GM12864 (cell line): ENCODE measurements around the gene BAZ2B.

Experiments used
- DNase-seq: peaks from one replicate; pipeline ENCODE4 v3.0.0-alpha.2; 2011; ENCODE audit warnings: low read depth
- H3K4me3 ChIP-seq: 2 replicates; pipeline ENCODE4 v1.5.1; 2011; ENCODE audit warnings: mild to moderate bottlenecking, low read depth, low read length, control low read depth
- CTCF ChIP-seq: IDR thresholded peaks from 2 replicates; pipeline ENCODE4 v1.5.1; 2011; ENCODE audit warnings: low read depth, mild to moderate bottlenecking, moderate library complexity, low read length, control low read depth, inconsistent platforms; ENCODE audit errors: missing control alignments

The BAZ2B gene

GRCh38 chr2:159471340-159471739 is 145.0 kb downstream of the BAZ2B start:
- TF ChIP-seq CTCF: no peak
- no peak overlapping the region for H3K4me3 ChIP-seq
- no peak for DNase-seq

GRCh38 chr2:159468257-159468656 is 148.1 kb downstream of the BAZ2B start:
- no peak overlapping the region for H3K4me3 ChIP-seq
- DNase-seq: no peak
- no peak for TF ChIP-seq CTCF

GRCh38 chr2:159462961-159463360 is 153.4 kb downstream of the BAZ2B start:
- TF ChIP-seq CTCF: no peak
- H3K4me3 ChIP-seq: no peak overlapping the region
- DNase-seq: no peak

- H3K4me3 ChIP-seq: no peak overlapping the region
- DNase-seq: no peak
These were observed 154.1 kb downstream of the BAZ2B start for GRCh38 chr2:159462201-159462785.

GRCh38 chr2:159461076-159461475 is 155.3 kb downstream of the BAZ2B start:
- no peak for DNase-seq
- H3K4me3 ChIP-seq: no peak overlapping the region
- no peak for TF ChIP-seq CTCF

More at GRCh38 chr2:159462201-159462785, 154.1 kb downstream of the BAZ2B start:
- TF ChIP-seq CTCF: no peak

GRCh38 chr2:159460227-159460626 is 156.1 kb downstream of the BAZ2B start:
- DNase-seq: no peak
- no peak for TF ChIP-seq CTCF
- H3K4me3 ChIP-seq: no peak overlapping the region

- DNase-seq: no peak
These were observed 157.1 kb downstream of the BAZ2B start for GRCh38 chr2:159459279-159459678.

More at GRCh38 chr2:159459279-159459678, 157.1 kb downstream of the BAZ2B start:
- no peak for TF ChIP-seq CTCF
- no peak overlapping the region for H3K4me3 ChIP-seq
